GM19467 (cell line): ENCODE measurements around the gene PPAT.
"Not testable (repeated sequence)": the region's sequence is repeated elsewhere in the genome, so short reads cannot be mapped to it uniquely, and the experiment has no call there.

Experiments used
- ATAC-seq: cut with Tn5 transposase; IDR thresholded peaks from one replicate; pipeline ENCODE4 v1.9.1; 2021; ENCODE audit warnings: mild to moderate bottlenecking, moderate library complexity; ENCODE audit not compliant: unreplicated experiment

Gene PPAT

DNA sequence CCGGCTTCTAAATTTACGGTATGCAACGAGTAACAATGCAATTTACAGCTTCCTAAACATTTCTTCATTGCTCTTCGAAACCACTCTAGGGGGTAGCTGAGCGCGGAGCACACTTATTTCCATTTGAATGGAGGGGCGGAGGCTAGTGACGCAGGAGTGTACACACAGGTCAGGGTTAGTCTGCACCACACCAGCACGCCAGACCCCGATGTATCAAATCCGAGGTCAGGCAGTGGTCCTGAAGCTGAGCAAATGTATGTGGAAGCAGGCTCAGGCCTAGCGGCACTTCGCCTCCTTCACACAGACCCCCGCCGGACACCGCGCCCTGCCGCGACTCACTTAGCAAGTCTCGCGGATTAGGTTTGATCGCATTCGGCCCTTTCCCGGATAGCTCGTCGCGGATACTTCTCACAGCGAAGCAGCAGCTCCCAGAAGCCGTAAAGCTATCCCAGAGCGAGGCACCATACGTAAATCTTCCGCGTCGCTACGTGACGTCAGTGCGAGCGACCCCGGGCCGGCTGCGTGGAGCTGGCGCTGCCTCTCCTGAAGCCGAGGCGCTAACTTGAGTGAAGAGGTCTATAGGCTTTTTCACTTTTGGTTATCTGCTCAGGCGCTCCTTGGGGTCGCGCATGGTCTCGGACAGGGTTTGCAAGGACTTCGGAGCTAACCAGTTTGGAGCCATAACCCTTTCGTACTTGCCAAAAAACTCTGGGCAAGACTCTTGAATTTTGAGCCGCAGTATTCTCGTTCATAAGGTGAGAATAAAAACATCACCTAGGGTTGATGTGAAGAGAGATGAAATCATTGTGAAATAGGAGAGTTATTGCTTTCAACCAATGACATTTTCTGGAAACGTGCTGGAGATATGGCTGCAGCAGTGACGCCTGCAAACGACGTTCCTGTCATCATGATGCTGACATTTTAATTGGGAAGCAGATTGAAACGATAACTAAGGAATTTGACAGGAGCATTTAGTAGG lies 48.1 kb downstream of the PPAT start, which contains the start of gene AASDH:
Gene AASDH (minus strand): TSS at position 469 of the 979 bp plus-strand sequence. CDS start 3,192 bp downstream, outside the sequence.
- peak; percentile 96 for ATAC-seq

DNA sequence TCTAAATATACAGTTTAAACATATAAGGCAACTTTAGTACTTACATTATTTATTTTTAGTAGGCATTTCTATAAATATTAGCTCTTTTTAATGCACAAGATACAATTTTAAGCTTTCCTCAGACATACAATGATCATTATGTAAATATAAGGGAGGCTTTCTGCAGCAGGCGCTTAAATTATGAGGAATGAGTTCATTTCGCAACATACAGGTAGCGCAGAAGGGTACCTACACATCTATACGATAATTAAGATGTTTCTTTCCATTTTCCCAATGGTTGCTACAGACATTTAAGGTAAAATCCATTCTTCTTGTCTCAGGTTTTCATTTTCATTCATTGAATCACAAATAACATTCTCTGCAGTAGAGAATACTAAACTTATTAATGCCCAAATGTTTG lies 49.3 kb downstream of the PPAT start:
- no peak for ATAC-seq

DNA sequence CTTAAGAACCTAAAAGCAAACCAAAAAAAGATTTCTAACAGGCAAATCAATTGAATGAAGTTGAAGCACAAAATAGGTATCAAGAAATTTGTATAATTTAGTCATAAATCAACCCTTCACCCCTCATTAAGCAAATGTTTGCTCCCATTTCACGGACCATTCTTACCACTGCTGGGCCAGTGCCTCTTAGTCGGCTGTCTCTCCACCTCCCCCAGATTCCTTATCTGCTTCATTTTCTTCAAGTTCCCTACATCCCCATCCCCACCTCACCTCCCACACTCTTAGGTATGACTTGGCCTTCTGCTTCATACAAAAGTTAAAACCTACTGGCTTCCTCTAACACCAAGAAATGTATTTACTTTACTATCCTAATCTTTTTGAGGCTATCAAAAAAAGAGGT lies 60.0 kb downstream of the PPAT start:
- ATAC-seq, result no peak

- ATAC-seq, result no peak
These were observed 60.5 kb downstream of the PPAT start for GRCh38 chr4:56374956-56375355.

DNA sequence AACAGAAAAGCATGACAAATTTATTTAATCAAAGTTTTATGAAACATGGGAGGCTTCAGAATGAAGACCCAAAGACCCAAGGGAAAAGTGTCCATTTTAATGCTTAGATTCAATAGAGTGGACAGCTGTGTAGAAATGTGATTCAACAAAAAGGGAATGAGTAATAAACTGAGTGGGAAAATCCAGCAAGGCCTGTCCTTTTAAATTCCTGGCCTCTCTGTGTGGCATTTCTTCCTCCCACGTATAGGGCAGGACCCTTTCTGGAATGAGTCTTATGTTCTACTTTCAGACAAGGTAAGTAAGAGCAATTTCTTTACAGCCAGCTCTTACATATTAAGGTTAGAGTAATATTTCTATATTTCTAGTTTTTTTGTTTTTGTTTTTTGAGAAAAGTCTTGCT lies 62.6 kb downstream of the PPAT start:
- ATAC-seq, result no peak

GRCh38 chr4:56371426-56372220 lies 63.8 kb downstream of the PPAT start:
- ATAC-seq, result no peak

- no peak for ATAC-seq
These were observed 65.0 kb downstream of the PPAT start for GRCh38 chr4:56370377-56370776.

DNA sequence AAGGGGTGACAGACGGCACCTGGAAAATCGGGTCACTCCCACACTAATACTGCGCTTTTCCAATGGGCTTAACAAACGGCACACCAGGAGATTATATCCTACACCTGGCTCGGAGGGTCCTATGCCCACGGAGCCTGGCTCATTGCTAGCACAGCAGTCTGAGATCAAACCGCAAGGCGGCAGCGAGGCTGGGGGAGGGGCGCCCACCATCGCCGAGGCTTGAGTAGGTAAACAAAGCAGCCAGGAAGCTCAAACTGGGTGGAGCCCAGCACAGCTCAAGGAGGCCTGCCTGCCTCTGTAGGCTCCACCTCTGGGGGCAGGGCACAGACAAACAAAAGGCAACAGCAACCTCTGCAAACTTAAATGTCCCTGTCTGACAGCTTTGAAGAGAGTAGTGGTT lies 72.4 kb downstream of the PPAT start:
- not testable (repeated sequence) for ATAC-seq

GRCh38 chr4:56360071-56360470 lies 75.3 kb downstream of the PPAT start:
- ATAC-seq, result no peak

DNA sequence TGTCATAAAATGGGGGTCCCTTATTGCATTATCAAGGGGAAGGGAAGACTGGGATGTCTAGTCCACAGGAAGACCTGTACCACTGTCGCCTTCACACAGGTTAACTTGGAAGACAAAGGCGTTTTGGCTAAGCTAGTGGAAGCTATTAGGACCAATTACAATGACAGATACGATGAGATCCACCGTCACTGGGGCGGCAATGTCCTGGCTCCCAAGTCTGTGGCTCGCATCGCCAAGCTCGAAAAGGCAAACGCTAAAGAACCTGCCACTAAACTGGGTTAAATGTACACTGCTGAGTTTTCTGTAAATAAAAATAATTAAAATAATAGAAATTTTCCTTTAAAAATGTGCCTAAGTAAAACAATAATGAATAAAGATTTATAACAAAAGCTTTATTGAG lies 78.8 kb downstream of the PPAT start:
- no peak for ATAC-seq

DNA sequence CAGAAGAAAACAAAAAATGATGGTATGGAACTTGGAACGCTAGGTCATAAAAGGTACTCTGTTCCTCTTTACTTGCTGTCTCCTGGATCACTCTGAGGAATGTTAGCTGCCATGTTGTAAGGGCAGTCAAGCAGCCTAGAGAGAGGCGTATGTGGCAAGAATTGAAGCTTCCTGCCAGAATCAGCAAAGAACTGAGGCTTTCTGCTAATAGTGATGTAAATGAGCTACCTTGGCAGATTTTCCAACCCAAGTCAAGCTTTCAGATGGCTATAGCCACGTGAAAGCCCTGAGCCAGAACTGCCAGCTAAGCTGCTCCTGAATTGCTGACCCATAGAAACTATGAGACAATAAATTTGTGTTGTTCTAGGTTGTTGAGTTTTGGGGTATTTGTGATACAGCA lies 86.8 kb downstream of the PPAT start:
- ATAC-seq, result no peak

GRCh38 chr4:56345458-56345857 lies 90.0 kb downstream of the PPAT start:
- no peak for ATAC-seq
